Activated CD8-positive, alpha-beta memory T cell treated with anti-CD3 and anti-CD28 coated beads, Interleukin-2, amount 50 U/mL, for 48 hours (primary cell): ENCODE results near the gene SRXN1.

Source experiments
- DNase-seq: peaks from one replicate; pipeline ENCODE4 v3.0.0-alpha.2; 2020

Gene SRXN1

DNA sequence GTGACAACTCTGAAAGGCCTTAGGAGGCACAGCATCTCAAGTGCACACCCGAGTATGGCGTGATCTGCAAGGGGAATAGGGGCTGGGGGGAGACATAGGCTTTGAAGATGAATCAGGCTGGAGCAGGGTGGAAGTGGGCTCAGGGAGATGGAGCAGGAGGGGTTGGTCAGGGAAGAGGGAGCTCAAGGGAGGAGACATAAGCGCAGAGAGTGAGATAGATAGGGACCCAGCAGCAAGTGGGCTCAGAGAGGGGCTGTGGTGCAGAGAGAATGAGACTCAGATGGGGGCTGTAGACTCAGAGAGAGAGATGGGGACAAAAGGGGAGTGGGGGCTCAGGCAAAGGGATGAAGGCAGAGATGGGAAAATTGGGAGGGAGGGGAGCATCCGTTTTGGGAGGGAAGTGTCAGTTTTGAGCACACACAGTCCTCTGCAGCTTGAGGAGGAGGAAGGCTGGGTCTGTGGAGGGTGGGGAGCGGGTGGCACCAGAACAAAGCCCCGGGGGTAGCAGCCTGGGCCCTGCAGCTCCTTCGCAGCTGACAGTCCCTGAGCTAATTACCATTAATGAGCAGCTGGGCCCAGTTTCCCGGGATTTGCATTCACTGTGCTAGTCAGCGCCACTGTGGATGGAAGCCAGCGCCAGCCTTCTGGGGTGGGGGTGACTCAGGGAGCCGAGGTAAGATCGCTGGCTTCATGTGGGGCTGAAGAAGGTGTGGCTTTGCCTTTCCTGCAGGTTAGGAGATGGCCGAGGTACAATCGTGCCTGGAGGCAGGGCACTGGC is 18.7 kb downstream of the SRXN1 start:
- DNase-seq = no peak

DNA sequence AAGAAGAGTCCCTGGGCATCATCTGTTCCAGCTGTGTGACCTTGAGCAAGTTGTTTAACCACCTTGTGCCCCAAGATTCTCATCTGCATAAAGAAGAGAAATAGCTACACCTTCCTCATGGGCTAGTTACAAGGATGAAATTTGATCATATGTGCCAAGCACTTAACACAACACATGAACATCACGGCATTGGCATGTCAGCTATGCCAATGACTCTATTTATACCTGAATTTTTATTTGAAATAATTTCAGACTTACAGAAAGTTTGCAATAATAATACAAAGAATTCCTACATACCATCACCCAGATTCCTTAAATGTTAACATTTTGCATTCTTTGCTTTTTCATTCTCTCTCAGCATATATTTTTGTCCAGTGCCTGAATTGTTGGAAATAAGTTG is 21.9 kb downstream of the SRXN1 start:
- DNase-seq = no peak

DNA sequence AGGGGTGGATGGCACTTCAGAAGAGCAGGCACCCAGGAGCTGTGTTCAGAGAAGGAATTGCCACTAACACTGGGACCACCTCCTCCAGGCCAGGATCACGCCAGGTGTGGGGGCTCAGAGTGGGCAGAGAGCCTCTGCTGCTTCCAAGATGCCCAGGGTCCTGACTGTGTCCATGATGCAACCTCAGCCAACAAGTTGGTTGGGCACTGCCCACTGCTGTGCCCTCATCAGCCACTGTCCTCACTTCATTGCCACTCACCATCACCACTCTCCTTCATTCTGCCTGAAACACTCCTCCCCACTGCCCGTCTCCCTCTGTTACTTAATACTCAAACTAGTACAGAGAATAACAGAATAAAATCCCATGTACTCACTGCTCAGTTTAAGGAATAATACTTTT is 26.4 kb downstream of the SRXN1 start:
- no peak for DNase-seq

DNA sequence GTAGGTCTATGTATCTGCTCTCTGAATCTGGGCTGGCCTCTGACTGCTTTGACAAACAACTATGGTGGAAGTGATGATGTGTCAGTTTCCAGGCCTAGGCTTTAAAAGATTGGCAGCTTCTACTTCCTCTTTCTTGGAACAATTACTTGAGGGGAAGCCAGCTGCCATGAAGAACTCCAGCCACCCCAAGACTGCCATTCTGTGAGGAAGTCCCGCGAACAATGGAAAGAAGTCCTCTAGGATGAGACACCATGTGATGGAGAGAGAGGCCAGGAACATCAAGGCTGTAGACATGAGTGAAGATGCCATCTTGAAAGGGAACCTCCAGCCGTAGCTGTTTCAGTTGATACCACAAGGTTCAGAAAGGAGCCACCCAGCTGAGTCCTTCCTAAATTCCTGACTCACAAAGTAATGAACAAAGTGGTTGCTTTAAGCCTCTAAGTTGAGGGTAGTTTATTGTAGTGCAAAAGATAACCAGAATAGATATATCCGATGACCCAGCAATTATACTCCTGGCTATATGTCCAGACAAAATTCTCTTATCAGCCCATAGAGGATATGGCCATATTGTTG is 27.6 kb downstream of the SRXN1 start:
- no peak for DNase-seq

DNA sequence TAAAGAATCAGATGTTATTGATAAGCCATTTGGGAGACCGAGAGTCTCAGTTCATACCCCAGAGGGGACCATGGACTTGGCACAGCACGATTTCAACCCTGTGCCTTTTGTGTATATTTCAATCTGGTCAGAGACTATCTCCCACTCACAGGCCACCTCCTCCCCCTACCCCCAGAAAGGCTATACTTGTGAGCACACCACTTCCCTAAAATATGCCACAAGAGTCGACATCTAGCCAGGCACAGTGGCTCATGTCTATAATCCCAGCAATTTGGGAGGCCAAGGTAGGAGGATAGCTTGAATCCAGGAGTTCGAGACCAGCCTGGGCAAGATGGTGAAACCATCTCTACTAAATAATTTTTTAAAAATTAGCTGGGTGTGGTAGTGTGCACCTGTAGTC is 29.3 kb downstream of the SRXN1 start:
- no peak for DNase-seq

DNA sequence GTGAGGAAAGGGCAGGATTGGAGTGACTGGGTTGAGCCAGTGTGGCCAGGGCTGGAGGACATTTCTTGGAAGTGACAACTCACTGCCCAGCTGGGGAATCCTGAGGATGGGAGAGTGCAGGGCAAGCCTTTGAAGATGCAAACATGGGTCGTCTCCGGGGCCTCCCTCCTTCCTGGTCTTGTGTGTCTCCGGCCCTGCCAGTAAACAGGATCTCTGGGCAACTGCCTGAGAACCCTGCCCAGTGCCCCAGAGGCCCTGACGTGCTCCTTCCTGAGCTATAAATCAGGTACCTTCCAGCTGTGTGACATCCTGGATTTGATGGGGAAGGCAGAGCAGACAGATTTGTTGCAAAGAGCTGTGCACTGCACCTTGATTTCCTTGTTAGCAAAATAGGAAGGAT is 30.0 kb downstream of the SRXN1 start:
- no peak for DNase-seq

DNA sequence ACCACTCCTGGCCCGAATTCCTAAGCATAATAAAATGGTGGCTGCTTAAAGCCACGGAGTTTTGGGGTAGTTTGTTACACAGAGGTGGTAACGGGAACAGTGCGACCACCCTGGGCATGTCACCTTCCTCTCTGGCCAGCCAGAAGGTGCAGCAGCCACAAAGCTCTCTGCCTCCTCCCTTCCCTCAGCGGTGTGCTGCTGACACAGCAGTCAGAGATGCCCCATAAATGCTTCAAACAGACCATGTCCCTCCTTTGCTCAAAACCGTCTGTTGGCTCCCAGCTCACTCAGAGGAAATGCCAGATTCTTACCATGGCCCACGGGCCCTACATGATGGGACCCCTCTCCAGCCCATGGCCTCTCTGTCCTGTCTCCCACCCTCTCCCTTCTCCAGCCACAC is 30.8 kb downstream of the SRXN1 start:
- no peak for DNase-seq

DNA sequence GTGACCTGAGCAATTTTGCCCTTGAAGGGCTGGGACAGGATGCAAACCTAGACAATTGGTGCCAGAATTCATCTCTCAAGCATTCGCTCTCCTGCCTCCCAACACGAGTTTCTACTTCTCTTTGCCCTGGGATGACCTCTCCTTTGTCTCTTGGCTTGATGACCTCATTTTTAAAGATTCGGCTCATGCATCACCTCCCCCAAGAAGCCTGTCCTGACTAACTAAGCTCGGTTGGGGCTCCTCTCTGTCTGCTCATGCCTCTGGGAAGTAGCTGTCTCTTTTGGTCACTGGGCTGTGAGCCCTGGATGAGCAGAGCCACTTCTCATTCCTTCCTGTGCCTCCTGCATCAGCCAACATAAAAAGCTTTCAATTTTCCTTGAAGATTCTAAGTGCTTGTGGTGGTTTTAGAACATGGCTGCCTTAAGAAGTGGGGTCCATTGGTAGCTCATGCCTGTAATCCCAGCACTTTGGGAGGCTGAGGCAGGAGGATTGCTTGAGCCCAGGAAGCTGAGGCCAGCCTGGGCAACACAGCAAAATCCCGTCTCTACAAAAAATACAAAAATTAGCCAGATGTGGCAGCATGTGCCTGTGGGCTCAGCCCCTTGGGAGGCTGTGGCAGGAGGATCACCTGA is 31.8 kb downstream of the SRXN1 start:
- no peak for DNase-seq

DNA sequence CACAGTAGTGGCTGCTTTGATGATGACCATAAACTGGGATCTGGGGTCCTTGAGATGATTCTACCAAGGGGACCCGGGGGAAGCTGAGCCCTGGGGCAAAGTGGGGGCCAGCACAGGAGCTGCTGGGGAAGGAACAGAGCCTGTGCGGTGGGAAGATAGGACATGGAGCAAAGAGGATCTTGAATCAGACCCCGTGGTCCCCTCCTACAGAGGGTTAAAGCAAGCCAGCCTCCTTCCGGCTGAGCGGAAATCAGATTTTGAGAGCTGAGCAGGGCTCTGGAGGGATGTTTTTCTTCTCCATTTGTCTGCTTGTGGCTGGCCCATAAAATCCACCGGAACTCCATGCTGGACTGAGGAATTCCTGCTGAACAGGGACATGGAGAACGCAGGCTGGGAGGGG is 32.8 kb downstream of the SRXN1 start:
- DNase-seq = no peak

DNA sequence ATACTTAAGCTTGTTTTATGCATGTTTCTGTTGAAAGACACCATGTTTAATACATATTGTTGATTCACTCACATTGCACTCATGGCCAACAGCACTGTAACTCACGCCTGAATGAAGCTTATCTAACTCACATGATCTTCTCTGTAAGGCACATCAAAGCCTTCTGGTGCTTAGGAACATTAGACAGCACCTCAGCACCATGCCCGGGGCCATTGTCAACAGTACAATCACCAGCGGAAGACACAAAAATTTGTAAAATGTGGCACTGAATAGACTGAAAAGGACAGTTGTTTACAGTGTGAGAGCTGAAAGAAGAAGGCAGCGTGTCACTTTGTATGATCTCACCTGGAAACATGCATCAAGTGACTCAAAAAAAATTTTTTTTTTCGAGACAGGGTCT is 34.0 kb downstream of the SRXN1 start:
- DNase-seq = no peak

DNA sequence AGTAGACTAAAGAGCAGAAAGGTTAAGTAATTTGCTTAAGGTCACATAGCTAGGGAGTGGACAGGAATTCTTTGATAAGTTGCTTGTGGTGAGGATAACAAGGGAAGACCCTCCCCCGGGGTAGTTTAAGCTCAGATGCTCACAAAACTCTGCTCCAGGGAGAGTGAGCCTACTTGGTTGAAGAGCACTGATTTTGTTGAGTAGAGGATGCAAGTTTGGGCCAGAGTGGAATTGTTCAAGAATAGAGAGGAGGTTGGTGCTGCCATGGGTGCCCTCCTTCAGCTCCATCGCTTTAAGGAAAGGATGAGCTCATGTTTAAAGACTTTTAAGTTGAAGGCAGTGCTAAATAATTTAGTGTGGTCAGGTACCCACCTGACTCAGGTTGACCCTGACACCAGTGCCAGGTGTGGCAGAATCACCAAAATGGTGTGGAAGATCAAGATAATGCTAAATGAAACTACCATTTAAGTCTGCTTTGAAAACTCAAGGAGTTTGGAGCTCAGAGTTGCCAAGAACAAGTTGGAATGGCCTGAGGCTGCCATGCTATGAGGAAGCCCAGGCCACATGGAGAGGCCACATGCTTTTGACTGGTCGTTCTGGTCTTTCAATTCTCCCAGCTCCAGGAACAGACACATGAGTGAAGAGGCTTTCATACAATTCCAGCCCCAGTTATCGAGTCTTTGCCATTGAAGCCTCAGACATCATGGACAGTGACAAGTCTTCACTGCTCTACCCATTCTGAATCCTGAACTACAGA is 34.9 kb downstream of the SRXN1 start:
- DNase-seq = no peak

DNA sequence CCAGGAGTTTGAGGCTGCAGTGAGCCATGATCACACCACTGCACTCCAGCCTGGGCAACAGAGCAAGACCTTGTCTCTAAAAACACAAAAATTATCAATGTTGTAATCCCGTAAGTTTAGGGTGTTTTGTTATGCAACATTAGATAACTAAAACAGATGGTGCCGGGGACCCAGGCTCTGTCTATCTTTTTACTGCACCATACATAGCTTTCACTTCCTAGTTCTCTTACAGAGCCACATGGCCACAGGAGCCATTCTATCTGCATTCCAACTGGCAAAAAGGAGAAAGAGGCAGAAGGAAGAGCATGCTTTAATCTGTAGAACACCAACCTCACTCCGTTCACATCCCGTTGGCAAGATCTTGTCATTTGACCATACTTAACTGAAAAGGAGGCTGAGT is 37.5 kb downstream of the SRXN1 start:
- no peak for DNase-seq

DNA sequence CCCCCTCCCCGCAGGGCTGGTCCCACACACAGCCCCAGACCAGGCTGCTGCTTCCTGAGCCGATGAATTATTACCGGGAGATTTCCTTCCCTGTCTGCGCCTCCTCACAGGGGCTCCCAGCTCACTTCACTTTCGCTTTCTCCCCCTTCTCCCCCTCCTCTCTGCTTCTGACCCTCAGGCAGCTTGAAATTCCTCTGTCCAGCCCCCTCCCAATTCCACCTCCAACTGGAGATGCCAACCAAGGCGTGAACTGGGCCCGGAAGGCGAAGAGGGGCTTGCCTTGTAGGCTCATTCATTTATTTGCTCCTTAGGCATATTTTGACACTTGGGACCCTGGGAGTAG is 41.2 kb downstream of the SRXN1 start:
- DNase-seq = no peak

DNA sequence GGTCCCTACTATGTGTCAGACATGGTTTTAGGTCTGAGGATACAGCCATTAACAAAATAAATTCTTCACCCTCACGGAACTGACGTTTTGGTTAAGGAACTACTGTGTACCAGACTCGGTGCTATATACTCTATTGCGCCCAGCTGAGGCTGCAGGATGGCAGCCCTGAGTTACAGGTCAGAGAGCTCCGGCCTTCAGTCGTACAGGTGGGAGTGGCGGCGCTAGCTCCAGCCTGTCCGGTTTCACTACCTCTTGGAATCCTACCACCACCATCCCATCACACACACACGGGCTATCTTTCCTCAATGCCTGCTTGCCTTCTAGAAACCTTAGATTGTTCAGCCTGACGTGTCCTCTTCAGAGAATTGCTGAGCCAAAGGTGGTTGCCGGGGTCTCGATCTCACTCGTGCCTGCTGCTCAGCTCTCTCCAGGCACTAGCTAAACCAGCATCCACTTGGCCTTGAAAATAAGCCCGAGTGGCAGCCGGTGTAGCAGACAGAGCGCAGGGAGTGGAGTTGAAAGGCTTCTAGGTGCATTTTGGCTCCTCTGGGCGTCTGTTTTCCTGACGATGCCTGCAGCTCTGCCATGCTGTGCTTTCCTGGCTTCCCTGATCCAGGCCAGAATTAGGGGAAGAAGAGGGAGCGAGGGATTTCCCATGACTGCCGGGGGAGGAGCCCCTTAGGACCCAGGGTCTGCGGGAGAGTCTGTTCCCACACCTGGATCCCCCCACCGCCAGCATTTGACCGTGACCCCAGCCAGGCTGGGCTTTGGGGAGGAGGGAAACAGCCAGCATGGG is 41.8 kb downstream of the SRXN1 start:
- DNase-seq = no peak

DNA sequence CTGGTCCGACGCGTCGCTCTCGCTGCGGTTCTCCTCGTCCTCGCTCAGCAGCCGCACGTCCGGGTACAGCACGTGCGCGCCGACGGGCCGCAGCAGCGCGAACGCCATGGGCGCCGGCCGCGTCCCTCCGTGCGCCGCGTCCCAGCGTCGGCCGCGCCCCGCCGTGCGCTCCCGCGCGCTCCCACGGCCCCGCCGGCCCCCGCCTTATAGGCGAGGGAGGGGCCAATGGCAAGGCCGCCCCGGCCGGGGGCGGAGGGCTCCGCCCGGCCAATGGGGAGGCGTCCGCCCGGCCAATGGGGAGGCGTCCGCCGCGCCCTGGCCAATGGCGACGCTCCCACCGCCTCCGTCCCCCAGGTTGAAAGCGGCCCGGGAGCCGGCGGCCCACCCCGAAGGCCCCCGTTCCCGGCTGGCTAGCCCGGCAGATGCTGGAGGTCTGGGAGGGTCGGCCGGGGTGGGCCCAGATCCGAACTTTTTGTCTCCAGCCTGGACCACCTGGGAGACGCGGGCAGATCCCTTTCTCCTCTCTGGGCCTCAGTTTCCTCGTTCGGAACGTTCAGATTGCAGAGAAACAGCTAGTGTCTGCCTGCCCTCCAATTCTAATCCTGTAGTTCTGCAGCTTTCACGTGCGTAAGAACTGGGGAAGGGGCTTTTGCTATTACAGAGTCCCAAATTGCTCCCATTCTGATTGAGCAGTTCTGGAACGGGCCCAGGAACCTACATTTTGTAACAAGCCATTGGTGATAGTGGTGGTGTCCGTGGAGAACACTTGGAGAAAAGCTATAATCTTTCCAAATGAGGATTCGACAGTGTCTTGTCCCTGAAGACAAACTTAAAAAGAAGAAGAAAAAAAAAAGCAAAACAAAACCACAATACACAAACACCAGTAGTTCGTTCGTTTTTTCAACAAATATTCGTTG is 42.6 kb downstream of the SRXN1 start, which contains the start of gene TCF15:
TCF15 (minus strand) TSS at position 180 of the 917 bp plus-strand sequence; CDS start at position 108, 72 bp downstream.
- DNase-seq = no peak

DNA sequence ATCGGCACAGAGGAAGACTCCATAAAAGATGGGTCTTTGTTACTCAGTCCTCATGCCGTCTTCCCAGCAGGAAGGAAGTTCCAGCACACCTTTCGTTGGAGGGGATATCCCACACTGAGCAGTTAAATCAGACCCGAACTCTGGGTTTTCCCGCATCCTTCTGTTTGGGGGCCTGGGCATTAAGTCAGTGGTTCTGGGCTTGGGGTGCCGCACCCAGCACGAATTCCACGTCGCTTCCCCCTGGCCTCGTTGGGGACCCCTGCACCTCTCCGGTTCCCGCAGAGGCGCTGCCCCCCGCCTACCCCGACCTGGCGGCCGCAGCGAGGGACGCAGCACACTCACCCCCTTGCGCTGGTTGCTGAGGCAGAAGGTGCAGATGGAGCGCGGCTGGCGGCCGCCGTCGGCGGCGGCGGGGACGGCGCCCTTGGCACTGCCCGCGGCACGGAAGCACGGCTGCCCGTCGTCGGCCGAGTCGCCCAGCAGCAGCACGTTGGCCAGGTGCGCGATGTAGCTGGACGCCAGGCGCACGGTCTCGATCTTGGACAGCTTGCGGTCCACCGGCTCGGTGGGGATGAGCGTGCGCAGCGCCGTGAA is 43.5 kb downstream of the SRXN1 start:
- no peak for DNase-seq

DNA sequence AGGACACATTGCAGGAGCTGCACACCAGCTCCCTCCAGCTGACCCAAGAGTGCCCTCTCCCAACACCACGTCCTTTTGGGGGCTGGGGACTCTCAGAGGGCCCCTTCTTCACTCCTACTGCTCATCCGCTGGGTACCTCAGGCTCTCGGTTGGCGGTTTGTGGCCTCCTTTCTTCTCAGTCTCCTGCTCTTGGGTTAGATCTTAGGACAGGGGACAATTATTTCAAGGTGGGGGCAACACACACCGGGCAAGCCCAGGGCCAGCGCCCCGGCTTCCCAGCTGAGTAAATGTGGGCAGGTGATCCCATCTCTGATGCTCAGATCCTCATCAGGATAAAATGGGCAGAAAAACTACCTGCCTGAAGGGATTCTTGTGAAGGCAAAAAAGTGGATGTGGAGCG is 44.0 kb downstream of the SRXN1 start:
- no peak for DNase-seq

DNA sequence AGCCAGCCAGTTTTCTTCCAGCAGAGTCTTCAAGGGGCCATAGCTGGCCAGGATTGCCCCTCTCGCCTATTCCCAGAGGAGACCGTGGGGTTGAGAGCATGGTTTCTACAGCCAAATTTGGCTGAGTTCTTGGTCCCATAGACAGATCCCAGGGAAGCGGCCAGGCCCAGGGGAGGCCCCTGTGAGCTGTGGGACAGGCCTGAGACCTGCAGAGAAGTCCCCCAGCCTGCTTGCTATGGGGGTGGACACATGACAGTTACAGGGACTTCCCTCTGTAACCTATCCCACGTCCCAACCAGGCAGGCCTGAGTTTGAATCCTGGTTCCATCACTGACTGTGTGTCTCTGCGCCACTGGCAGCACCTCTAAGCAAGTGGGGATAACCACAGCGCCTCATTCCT is 45.5 kb downstream of the SRXN1 start:
- no peak for DNase-seq

DNA sequence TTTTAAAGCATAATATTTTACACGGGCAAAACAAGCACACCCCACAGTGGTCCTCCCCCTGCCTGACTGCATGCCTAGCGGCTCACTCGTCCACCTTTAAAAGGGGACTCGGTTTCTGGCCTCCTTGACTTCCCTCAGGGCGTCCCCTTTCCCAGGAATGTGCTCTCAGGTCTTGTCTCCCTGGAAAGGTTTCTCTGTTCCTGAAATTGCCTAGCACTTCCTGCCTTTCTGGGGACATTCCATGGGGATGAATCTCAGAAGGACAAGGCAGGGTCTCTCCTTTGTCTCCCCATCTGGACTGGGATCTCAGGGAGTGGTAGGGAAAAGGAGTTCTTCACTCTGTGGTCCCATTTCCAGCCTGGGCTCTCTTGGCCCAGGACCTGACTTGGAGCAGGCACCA is 47.8 kb downstream of the SRXN1 start:
- no peak for DNase-seq

DNA sequence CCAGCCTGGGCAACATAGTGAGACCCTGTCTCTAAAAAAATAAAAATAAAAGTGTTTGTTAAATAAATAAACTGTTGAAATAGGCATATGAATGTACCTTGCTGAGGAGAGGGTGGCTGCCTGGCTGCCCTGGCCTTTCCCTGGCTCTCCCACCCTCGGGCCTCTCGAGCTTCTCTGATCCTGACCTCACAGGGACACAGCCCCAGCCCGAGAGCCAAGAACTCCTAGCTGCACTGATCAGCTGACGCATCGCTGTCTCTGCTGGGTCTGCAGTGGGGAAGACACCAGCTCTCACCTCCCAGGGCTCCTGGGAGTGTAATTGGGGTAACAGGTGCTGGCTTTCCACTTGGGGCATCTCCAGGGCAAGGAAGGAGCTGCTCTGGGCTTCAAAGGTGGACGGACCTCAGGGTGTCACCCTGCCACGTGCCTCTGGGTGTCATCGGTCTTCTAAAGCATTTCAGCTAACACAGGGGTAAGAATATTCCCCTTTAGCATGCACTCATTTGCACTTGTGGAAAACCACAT is 49.8 kb downstream of the SRXN1 start:
- DNase-seq = no peak
